CD4-positive, alpha-beta memory T cell (primary cell): ENCODE results near the gene HOMEZ. TPM values are rescaled to one million over a fixed set of nuclear protein-coding genes. Genes with fewer than 3 reads are reported as not detected.

ENCODE experiments used
- CTCF ChIA-PET: fragments of 350-600 bp; sonication (Branson Sonifier 250); formaldehyde crosslinking; loops from one replicate; lab custom pipeline; 2021; ENCODE audit warnings: inconsistent platforms; ENCODE audit not compliant: partially characterized antibody; lab: Charles Lee
- POLR2A ChIA-PET: fragments of 350-600 bp; sonication (Branson Sonifier 250); formaldehyde crosslinking; loops from one replicate; lab custom pipeline; 2021; ENCODE audit not compliant: partially characterized antibody; lab: Charles Lee
- DNase-seq, 5 donors: peaks; one replicate each; pipeline versions ENCODE4 v3.0.0 to v3.0.0-alpha.2; 2020 to 2022; ENCODE audit warnings: mixed read lengths in 1 of 5
- H3K27ac ChIP-seq: one replicate; pipeline ENCODE4 v1.7.0; 2013; ENCODE audit warnings: low read depth, low read length
- H3K27me3 ChIP-seq: 2 replicates; pipeline ENCODE4 v1.7.0; 2013; ENCODE audit warnings: mild to moderate bottlenecking, low read length, moderate library complexity; ENCODE audit not compliant: insufficient read depth
- H3K36me3 ChIP-seq: 2 replicates; pipeline ENCODE4 v1.7.0; 2013; ENCODE audit warnings: mild to moderate bottlenecking, low read length, moderate library complexity; ENCODE audit not compliant: insufficient read depth
- H3K4me1 ChIP-seq: 2 replicates; pipeline ENCODE4 v1.7.0; 2013; ENCODE audit warnings: mild to moderate bottlenecking, low read length, moderate library complexity; ENCODE audit not compliant: insufficient read depth
- H3K4me3 ChIP-seq, 2 donors: one replicate each; pipeline ENCODE4 v1.7.0; 2013; ENCODE audit warnings: low read length in 2 of 2, mild to moderate bottlenecking in 1 of 2
- H3K9me3 ChIP-seq, 2 donors: one replicate each; pipeline ENCODE4 v1.7.0; 2013; ENCODE audit warnings: low read length in 2 of 2, control low read depth in 1 of 2; ENCODE audit not compliant: control insufficient read depth in 1 of 2
- H3K27ac Mint-ChIP-seq, 7 donors: one replicate each; pipeline ENCODE4 v1.8.0; 2020 to 2021; ENCODE audit warnings: mixed read lengths in 7 of 7, mild to moderate bottlenecking in 6 of 7, inconsistent platforms in 3 of 7, moderate library complexity in 3 of 7
- H3K27me3 Mint-ChIP-seq, 2 donors: one replicate each; pipeline ENCODE4 v1.8.0; 2020 to 2021; ENCODE audit warnings: mixed read lengths in 2 of 2
- H3K36me3 Mint-ChIP-seq, 2 donors: one replicate each; pipeline ENCODE4 v1.8.0; 2020 to 2021; ENCODE audit warnings: mixed read lengths in 2 of 2, inconsistent platforms in 1 of 2, mild to moderate bottlenecking in 1 of 2
- H3K4me1 Mint-ChIP-seq, 4 donors: one replicate each; pipeline ENCODE4 v1.8.0; 2020 to 2021; ENCODE audit warnings: mixed read lengths in 4 of 4, mild to moderate bottlenecking in 1 of 4
- H3K4me3 Mint-ChIP-seq, 8 donors: one replicate each; pipeline ENCODE4 v1.8.0; 2020 to 2021; ENCODE audit warnings: mixed read lengths in 8 of 8, mild to moderate bottlenecking in 7 of 8, moderate library complexity in 6 of 8, inconsistent platforms in 3 of 8
- H3K9me3 Mint-ChIP-seq, 8 donors: one replicate each; pipeline ENCODE4 v1.8.0; 2020 to 2021; ENCODE audit warnings: mixed read lengths in 8 of 8, mild to moderate bottlenecking in 5 of 8, inconsistent platforms in 3 of 8, moderate library complexity in 1 of 8
- intact Hi-C: fragments of 100-400 bp; cut with micrococcal nuclease; formaldehyde crosslinking; loops from one replicate; pipeline ENCODE4 v1.15.1; 2023
- polyA plus RNA-seq, 2 donors: library from polyadenylated mRNA; unstranded; fragments of 300-500 nt; fragmentation: Illumina TruSeq; gene quantifications; one replicate each; pipeline ENCODE4 v1.2.3, GENCODE V29; 2021
- total RNA-seq, 2 experiments: library from RNA; stranded (reverse); gene quantifications; one replicate each; pipeline ENCODE4 v1.2.3, GENCODE V29; 2021

Gene HOMEZ
- total and polyA plus RNA-seq, 4 experiments from 2014 or later, result 1.5 to 21.7 (median 13.4) TPM

- no peak for DNase-seq
- Mint-ChIP-seq H3K4me3 (peak overlapping the region in 1 of 8 donors; percentile 43), H3K27me3 (no peaks in the 10 kb centered on the region), H3K4me1 (peaks cover 16 to 36% (median 27%) of the 10 kb centered on the region in 4 donors), H3K9me3 (peaks cover 0 to 1% (median 0%) of the 10 kb centered on the region in 8 donors), H3K27ac (peak overlapping the region in 1 of 7 donors; percentile 56), H3K36me3 (peaks cover 4 to 24% of the 10 kb centered on the region in 2 donors)
- Histone ChIP-seq H3K9me3 (no peaks in the 10 kb centered on the region), H3K27me3 (no peaks in the 10 kb centered on the region), H3K4me3 (no peak overlapping the region), H3K36me3 (no peaks in the 10 kb centered on the region), H3K4me1 (peaks cover 29% of the 10 kb centered on the region), H3K27ac (no peak overlapping the region)
- POLR2A ChIA-PET, result interaction anchor here (2.9 to 3.3 kb wide), 2 partner anchors 11 to 24 kb away, joined by 12 to 15 read pairs; partner anchors contain the start of genes HOMEZ and PABPN1
- CTCF ChIA-PET, result interaction anchor here (0.6 to 3.9 kb wide), 8 partner anchors 8 to 229 kb away, joined by 3 to 38 read pairs (median 4); partner anchors contain the start of gene HOMEZ
- intact Hi-C loops, result no loop called here
Observed at GRCh38 chr14:23297096-23297495, 11.2 kb upstream of the HOMEZ start.

DNA sequence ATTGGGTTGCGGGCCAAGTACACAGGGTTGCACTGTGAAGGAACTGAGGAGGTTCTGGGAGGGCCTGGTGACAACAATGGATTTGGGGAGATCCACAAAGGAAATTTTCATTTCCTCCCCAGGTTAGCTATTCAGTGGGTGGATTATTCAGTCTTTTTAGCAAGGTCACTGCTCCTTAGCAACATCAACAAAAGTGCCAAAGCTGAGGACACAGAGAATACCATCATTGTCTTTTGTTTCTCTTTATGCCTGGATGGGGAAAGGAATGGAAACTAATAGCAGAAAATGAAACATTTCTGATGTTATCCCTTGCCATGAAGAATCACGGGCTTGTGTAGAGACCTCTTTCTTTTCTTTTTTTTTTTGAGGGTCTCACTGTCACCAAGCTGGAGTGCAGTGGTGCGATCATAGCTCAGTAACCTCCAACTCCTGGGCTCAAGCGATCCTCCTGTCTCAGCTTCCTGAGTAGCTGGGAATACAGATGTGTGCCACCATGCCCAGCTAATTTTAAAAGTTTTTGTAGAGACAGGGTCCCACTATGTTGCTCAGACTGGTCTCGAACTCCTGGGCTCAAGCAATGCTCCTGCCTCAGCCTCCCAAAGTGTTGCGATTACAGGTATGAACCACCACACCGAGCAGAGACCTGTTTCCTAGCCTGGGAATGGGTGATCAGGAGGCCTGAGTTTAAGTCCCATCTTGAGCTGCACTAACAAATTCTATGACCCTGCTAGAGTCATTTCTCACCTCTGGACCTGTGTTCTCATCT lies 10.3 kb upstream of the HOMEZ start:
- Histone ChIP-seq H3K27ac (no peak overlapping the region), H3K4me1 (peaks cover 29% of the 10 kb centered on the region), H3K9me3 (no peaks in the 10 kb centered on the region), H3K4me3 (no peak overlapping the region), H3K27me3 (no peaks in the 10 kb centered on the region), H3K36me3 (no peaks in the 10 kb centered on the region)
- Mint-ChIP-seq H3K4me3 (no peak overlapping the region), H3K9me3 (peaks cover 0 to 1% (median 0%) of the 10 kb centered on the region in 8 donors), H3K4me1 (peaks cover 16 to 33% (median 27%) of the 10 kb centered on the region in 4 donors), H3K27ac (peak overlapping the region in 2 of 7 donors; percentile 72 to 73), H3K27me3 (no peaks in the 10 kb centered on the region), H3K36me3 (peaks cover 4 to 22% of the 10 kb centered on the region in 2 donors)
- POLR2A ChIA-PET, result interaction anchor here (2.9 to 3.3 kb wide), 2 partner anchors 10 to 25 kb away, joined by 12 to 15 read pairs; partner anchors contain the start of genes HOMEZ and PABPN1
- DNase-seq, result no peak
- CTCF ChIA-PET, result interaction anchor here (1.2 to 3.9 kb wide), 5 partner anchors 9 to 24 kb away, joined by 3 to 38 read pairs (median 5); partner anchors contain the start of gene HOMEZ
- intact Hi-C loops, result no loop called here

DNA sequence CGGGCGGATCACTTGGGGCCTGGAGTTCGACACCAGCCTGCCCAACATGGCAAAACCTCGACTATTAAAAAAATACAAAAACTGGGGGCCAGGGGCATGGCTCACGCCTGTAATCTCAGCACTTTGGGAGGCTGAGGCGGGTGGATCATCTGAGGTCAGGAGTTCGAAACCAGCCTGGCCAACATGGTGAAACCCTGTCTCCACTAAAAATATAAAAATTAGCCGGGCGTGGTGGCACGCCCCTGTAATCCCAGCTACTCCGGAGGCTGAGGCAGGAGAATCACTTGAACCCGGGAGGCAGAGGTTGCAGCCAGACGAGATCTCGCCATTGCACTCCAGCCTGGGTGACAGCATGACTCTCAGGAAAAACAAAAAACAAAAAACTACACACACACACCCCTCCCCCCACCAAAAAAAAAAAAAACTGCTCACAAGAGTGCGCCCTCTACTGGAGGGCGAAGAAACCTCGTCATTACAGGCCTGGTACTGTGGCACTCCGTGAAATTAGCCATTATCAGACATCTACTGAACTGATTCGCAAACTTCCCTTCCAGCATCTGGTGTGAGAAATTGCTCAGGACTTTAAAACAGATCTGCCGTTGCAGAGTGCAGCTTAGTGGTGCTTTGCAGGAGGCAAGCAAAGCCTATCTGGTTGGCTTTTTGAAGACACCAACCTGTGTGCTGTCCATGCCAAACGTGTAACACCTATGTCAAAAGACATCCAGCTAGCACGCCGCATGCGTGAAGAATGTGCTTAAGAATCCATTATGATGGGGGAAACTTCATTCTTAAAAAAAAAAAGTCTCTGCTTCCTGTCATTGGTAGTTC lies 9.0 kb upstream of the HOMEZ start:
- Histone ChIP-seq H3K36me3 (no peaks in the 10 kb centered on the region), H3K27me3 (no peaks in the 10 kb centered on the region), H3K4me3 (no peak overlapping the region), H3K9me3 (no peaks in the 10 kb centered on the region), H3K27ac (no peak overlapping the region), H3K4me1 (peaks cover 20% of the 10 kb centered on the region)
- peak; percentile 48 to 75 (median 74) for DNase-seq
- CTCF ChIA-PET, result interaction anchor here (0.6 to 3.9 kb wide), 22 partner anchors 8 to 261 kb away, joined by 3 to 38 read pairs (median 4); partner anchors contain the start of genes HOMEZ and PABPN1
- peak overlapping the region; percentile 4 to 97 (median 80) for H3K27ac Mint-ChIP-seq
- peaks cover 4 to 22% of the 10 kb centered on the region in 2 donors for H3K36me3 Mint-ChIP-seq
- intact Hi-C loops, result loop anchor here (1.0 kb wide), 2 partner anchors 9 to 30 kb away; partner anchors contain the start of gene HOMEZ
- H3K4me3 Mint-ChIP-seq, result peak overlapping the region; percentile 18 to 77 (median 40)
- H3K9me3 Mint-ChIP-seq, result peaks cover 0 to 1% (median 0%) of the 10 kb centered on the region in 8 donors
- H3K4me1 Mint-ChIP-seq, result peaks cover 11 to 20% (median 17%) of the 10 kb centered on the region in 4 donors
- POLR2A ChIA-PET, result interaction anchor here (0.6 to 4.5 kb wide), 4 partner anchors 9 to 200 kb away, joined by 4 to 23 read pairs (median 10); partner anchors contain the start of genes ACIN1, C14orf119, HOMEZ and PABPN1
- no peaks in the 10 kb centered on the region for H3K27me3 Mint-ChIP-seq

- no peaks in the 10 kb centered on the region for H3K9me3 Mint-ChIP-seq
- Histone ChIP-seq H3K36me3 (no peaks in the 10 kb centered on the region), H3K4me1 (peaks cover 23% of the 10 kb centered on the region), H3K27me3 (no peaks in the 10 kb centered on the region), H3K9me3 (no peaks in the 10 kb centered on the region), H3K4me3 (peak overlapping the region in 1 of 2 donors; percentile 85), H3K27ac (peak overlapping the region; percentile 75)
- H3K36me3 Mint-ChIP-seq, result peaks cover 0 to 7% of the 10 kb centered on the region in 2 donors
- CTCF ChIA-PET, result interaction anchor here (1.0 to 7.6 kb wide), 7 partner anchors 9 to 40 kb away, joined by 3 to 65 read pairs (median 4); partner anchors contain the start of genes PABPN1 and PPP1R3E
- POLR2A ChIA-PET, result interaction anchor here (0.9 to 3.4 kb wide), 10 partner anchors 9 to 1776 kb away, joined by 3 to 100 read pairs (median 4); partner anchors contain the start of genes ACIN1, C14orf119, DCAF11 and METTL3
- DNase-seq, result no peak
- peak overlapping the region; percentile 95 to 99 (median 98) for H3K4me3 Mint-ChIP-seq
- peak overlapping the region; percentile 90 to 98 (median 96) for H3K27ac Mint-ChIP-seq
- intact Hi-C loops, result loop anchor here (1.0 kb wide), 4 partner anchors 8 to 192 kb away; partner anchors contain the start of genes ACIN1, C14orf119 and PABPN1
- H3K4me1 Mint-ChIP-seq, result peaks cover 12 to 35% (median 24%) of the 10 kb centered on the region in 4 donors
- H3K27me3 Mint-ChIP-seq, result no peaks in the 10 kb centered on the region
Observed at GRCh38 chr14:23286902-23287479, 1.1 kb upstream of the HOMEZ start.

DNA sequence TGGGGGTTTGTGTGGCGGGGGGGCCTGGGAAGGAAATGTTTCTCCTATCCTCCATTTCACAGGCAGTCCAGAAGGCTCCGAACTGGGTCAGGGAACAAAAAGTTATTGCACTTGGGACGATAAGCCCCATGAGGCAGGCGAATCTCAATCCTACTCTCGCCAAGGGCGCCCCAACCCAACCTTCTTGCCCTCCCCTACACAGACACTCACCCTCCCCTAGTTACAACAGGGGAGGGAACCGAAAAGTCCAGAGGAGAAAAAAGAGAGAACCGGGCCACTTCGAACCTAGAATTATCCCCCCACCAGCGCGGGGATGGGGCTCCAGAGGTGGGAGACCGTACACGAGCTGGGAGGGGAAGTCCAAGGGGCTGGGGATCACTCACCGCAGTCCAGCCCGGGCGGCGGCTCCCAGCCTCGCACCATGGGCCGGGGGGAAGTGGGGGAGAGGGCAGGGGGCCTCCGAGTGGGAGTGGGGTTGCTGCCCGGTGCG lies 357 bp downstream of the HOMEZ start:
- H3K36me3 ChIP-seq, result no peaks in the 10 kb centered on the region
- peaks cover 23% of the 10 kb centered on the region for H3K4me1 ChIP-seq
- intact Hi-C loops, result loop anchor here (1.0 kb wide), 4 partner anchors 10 to 190 kb away; partner anchors contain the start of genes ACIN1, C14orf119 and PABPN1
- H3K27ac ChIP-seq, result peak overlapping the region; percentile 75
- Mint-ChIP-seq H3K36me3 (peaks cover 0 to 9% of the 10 kb centered on the region in 2 donors), H3K4me3 (peak overlapping the region; percentile 91 to 99 (median 96)), H3K27ac (peak overlapping the region; percentile 89 to 93 (median 91)), H3K4me1 (peaks cover 16 to 41% (median 24%) of the 10 kb centered on the region in 4 donors), H3K9me3 (no peaks in the 10 kb centered on the region), H3K27me3 (no peaks in the 10 kb centered on the region)
- POLR2A ChIA-PET, result interaction anchor here (0.9 to 3.4 kb wide), 13 partner anchors 9 to 829 kb away, joined by 3 to 100 read pairs (median 4); partner anchors contain the start of genes ACIN1, C14orf119, DCAF11 and NRL
- no peaks in the 10 kb centered on the region for H3K27me3 ChIP-seq
- DNase-seq, result no peak
- H3K9me3 ChIP-seq, result no peaks in the 10 kb centered on the region
- H3K4me3 ChIP-seq, result peak overlapping the region; percentile 71 to 85
- CTCF ChIA-PET, result interaction anchor here (1.4 to 4.4 kb wide), 5 partner anchors 8 to 165 kb away, joined by 4 to 38 read pairs (median 6); partner anchors contain the start of gene PABPN1
